GM21529 (cell line): ENCODE data around the gene CFAP299.

Source experiments
- ATAC-seq: cut with Tn5 transposase; IDR thresholded peaks from one replicate; pipeline ENCODE4 v1.9.1; 2021; ENCODE audit not compliant: unreplicated experiment

The CFAP299 gene

DNA sequence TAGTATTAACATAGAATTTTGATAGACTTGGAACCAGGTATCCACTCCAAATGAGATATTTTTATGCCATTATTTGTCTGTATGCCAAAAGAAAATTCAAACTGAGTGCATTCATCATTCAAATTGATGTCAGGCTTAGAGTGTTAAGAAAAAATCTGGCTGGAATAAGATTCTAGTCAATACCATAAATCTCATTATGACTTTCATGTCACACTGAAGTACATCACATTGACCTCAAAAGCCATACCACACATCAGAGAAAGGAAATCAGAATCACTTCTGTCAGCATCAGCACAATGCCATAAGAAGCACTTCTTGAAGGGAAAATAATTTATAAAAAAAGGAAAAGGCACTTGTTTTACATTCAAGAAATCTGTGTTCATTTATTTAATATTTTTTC is 575.9 kb downstream of the CFAP299 start:
- ATAC-seq, result no peak

GRCh38 chr4:80912350-80912749 is 576.8 kb downstream of the CFAP299 start:
- no peak for ATAC-seq

GRCh38 chr4:80913381-80913780 is 577.9 kb downstream of the CFAP299 start:
- ATAC-seq, result peak; percentile 89

GRCh38 chr4:80916770-80917169 is 581.2 kb downstream of the CFAP299 start:
- no peak for ATAC-seq

GRCh38 chr4:80918004-80918403 is 582.5 kb downstream of the CFAP299 start:
- no peak for ATAC-seq

DNA sequence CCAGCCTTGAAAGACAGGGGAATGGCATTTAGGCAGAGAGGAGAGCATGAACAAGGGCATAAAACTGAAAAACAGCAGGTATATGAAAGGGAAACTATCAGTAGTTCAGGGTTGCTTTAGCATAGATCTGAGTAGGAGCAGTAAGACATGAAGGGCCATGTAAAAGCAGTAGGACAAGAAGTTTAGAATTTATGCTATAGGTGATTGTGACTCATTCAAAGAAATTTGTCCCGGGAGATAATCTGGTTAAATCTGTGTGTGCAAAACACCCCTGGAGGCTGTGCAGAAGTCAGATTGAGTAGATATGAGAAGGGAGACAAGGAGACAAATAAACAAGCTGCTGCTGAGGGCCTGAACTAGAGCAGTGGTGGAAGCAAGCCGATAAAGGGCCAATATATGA is 585.9 kb downstream of the CFAP299 start:
- no peak for ATAC-seq

DNA sequence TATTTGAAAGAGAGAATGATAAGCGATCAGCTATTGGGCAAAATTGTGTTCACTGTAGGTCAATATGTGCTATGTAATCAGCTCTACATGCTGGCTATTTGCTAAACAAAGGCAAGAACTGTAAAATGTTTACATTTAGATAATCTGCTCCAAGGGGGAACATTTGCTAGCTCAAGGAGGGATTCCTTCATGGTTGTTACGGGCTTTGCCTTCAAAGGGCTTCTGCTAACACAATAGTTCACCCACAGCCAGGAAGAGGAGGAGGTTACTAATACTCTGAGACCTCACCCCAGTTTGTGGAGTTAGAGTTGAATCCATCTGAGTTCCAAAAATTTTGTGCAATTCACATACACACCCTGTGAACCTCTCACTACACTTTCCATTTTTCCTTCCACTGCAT is 587.4 kb downstream of the CFAP299 start:
- ATAC-seq, result no peak

DNA sequence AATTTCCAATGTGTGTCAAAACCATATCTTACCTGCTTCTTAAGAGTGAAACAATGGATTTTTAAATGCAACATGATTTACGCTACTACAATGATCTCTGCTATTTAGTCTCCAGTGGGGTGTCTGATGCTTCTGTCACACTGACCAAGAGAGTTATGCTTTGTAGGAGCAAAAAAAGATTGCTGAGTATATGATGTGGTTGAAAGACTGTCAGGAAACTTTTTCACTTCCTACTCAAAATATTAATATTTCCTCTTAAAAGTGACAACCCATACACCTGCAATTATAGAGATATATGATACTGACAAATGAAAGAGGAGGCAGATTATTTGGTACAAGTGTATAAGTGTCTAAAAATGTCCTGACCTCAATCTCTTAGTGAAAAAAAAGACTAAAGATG is 589.8 kb downstream of the CFAP299 start:
- no peak for ATAC-seq

GRCh38 chr4:80926446-80926845 is 590.9 kb downstream of the CFAP299 start:
- no peak for ATAC-seq

- no peak for ATAC-seq
Observed at GRCh38 chr4:80926891-80927290, 591.4 kb downstream of the CFAP299 start.

DNA sequence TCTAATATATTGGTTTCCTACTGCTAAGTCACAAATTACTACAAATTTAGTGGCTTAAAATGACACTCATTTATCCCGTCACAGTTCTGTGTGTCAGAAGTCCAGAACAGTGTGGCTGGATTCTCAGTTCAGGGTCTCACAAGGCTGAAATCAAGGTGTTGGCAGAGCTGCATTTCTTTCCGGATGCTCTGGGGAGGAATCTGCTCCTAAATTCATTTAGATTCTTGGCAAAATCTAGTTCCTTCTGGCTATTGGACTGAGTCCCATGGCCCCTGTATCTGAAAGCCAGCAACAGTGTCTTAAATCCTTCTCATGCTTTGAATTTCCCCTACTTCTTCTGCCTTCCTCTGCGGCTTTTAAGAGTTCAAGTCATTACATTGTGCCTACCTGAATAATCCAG is 591.9 kb downstream of the CFAP299 start:
- no peak for ATAC-seq

GRCh38 chr4:80931631-80932081 is 596.1 kb downstream of the CFAP299 start:
- ATAC-seq, result no peak

DNA sequence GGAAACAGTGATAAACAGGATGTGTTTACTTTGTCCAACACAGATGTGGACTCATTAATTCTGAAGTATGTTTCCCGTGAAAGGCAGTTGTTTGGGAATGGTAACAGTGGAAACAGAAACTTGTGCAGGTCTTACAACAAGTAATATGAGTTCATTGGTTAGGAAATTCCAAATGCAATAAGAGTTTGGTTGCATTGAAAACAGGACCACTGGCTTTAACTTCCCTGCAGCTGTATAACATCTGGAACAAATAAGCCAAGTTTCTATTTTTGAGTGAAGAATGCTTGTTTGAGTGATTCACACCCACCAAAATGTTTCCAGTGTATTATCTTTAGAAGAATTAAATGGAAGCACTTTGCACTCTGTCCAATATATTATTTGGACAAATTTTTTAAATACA is 612.6 kb downstream of the CFAP299 start:
- ATAC-seq, result no peak

GRCh38 chr4:80948995-80949394 is 613.5 kb downstream of the CFAP299 start:
- no peak for ATAC-seq

DNA sequence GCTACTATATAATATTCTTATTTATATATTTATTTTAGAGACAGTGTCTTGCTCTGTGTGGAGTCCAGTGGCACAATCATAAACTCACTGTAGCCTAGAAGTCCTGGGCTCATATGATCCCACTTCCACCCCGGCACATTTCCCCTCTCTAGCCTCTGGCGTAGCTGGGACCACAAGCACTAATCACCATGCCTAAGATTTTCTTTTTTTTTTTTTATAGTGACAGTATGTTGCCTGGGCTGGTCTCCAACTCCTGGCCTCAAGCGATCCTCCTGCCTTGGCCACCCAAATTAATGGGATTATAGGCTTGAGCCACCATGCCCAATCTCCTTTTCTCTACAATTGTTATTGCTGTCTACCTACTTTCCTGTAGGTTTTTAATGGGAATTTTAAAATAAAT is 620.9 kb downstream of the CFAP299 start:
- ATAC-seq, result no peak

GRCh38 chr4:80963051-80963450 is 627.5 kb downstream of the CFAP299 start:
- no peak for ATAC-seq

DNA sequence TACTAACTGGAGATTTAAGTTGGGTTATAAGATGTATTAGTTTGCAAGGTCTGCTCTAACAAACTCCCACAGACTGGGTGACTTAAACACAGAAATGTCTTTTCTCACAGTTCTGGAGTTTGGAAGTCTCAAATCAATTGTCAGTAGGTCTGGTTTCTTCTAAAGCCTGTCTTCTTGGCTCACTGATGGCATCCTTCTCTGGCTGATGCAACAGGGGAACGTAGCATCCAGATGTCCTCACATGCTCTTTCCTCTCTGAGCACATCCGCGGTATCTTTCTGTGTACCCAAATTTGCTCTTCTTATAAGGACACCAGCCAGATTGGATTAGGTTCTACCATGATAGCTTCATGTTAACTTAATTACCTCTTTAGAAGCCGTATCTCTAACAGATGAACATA is 631.8 kb downstream of the CFAP299 start:
- ATAC-seq, result no peak

- ATAC-seq, result no peak
Observed at GRCh38 chr4:80980239-80980638, 644.7 kb downstream of the CFAP299 start.

- ATAC-seq, result no peak
Observed at GRCh38 chr4:80986011-80986410, 650.5 kb downstream of the CFAP299 start.

DNA sequence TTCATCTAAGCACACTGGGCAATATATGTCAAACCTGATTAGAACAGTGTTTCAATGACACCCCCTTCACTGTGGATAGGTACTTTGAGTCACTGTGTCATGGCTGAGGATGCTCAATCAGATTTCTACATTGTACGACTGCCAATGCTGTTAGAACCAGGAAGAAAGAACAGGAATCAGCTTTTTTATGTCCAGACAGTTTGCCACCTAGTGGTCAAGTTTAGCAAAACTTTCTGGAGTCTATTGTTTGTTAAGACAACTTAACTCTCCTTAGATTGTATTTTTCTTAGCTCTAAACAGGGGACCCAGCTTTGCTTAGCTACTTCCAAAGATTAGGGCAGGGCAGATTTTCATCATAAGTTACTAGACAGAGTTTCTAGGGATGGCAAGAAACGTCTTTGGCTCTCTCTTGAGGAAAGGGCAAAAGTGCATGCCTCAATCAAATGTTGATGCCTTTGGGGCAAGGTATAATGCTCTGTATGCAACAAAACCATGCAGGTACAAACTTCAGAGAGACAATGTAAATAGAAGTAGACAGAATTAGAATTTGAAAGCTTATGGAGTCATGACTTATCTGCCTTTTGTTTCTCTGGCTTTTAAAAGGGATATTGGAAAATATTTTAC is 654.5 kb downstream of the CFAP299 start:
- peak; percentile 86 for ATAC-seq

DNA sequence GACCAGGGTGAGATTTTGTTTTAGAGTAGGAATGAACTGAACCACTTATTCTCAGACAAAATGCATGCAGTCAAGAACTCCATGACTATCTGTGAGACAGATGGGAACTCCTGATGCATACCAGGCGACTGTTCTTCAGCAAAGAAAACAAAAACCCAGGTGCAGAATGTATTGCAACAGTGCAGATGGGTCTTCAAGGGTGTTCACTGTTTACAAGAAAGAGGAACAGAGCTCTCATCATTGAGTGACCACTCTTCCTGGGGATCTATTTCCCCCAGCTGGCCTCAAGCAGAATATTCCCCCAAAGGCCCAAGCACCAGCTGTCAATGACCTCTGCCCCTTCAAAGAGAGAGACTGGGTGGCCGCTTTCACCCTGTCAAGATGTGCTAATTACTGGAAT is 655.3 kb downstream of the CFAP299 start:
- ATAC-seq, result no peak

DNA sequence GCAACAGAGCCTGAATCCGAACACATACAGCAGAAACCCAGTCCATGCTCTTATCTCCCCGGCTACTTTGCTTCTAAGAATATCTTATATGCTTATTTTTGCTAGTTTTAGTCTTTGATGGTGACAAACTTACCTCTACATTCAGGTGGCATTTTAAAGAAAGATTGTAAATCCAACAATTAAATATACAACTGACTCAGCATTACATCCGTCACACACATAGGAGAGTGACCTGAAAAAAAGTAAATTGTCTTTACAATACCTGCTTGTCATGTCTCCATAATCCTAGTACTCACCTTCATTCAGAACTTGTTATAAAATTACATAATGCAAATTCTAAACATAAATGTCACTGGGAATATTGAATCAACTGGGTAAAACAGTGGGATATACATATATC is 664.4 kb downstream of the CFAP299 start:
- no peak for ATAC-seq

DNA sequence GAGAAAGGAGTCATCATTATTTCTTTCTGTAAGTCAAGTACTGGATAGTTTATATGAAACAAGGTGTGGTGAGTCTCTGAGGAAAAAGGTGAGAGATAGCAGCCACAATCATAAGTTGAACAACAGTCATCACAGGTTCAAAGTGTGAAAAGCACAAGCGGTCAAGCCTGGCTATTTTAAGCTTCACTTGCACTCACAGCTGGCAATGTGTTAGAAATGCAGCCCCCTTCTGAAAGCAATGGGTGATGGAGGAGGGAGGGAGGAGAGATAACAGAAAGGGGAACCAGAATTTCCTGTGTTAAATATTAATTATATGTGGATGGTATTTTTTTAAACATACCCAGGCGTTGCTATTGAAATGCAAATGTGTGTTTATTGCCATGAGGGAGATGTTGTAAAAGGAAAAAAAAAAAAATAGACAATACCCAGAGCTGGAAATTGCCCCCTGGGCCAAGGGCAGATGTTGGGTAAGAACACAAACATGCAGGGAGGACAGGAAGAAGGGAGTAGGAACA is 668.1 kb downstream of the CFAP299 start:
- peak; percentile 96 for ATAC-seq
